HepG2 (cell line): ENCODE results near the gene ABCB10. TPM values are rescaled to one million over a fixed set of nuclear protein-coding genes. Genes with fewer than 3 reads are reported as not detected.
A peak's percentile ranks its signal among the peaks of the same experiment; 100 is the strongest.

Experiments used
- AFF4 ChIP-seq: sonication (generic); formaldehyde crosslinking; IDR thresholded peaks from 2 replicates; pipeline ENCODE4 v1.4.0; 2020; ENCODE audit warnings: missing genetic modification reagents
- HDAC2 ChIP-seq: sonication (generic); formaldehyde crosslinking; IDR thresholded peaks from 2 replicates; pipeline ENCODE4 v1.4.0; 2020; ENCODE audit warnings: missing genetic modification reagents
- HNF4A ChIP-seq: sonication (generic); formaldehyde crosslinking; IDR thresholded peaks from 2 replicates; pipeline ENCODE4 v1.4.0; 2020; ENCODE audit warnings: missing genetic modification reagents
- IKZF4 ChIP-seq: sonication (generic); formaldehyde crosslinking; IDR thresholded peaks from 2 replicates; pipeline ENCODE4 v1.5.1; 2020; ENCODE audit warnings: borderline replicate concordance, mild to moderate bottlenecking, low read depth, missing genetic modification reagents; ENCODE audit errors: not compliant biosample characterization
- IRF2 ChIP-seq: IDR thresholded peaks from 2 replicates; pipeline ENCODE4 v1.6.1; 2018; ENCODE audit warnings: missing genetic modification reagents, missing compliant biosample characterization
- NFRKB ChIP-seq: fragments of 450-650 bp; IDR thresholded peaks from 2 replicates; pipeline ENCODE4 v1.6.1; 2017
- PAF1 ChIP-seq: IDR thresholded peaks from 2 replicates; pipeline ENCODE4 v1.6.1; 2016; ENCODE audit warnings: missing genetic modification reagents, missing compliant biosample characterization
- PRPF4 ChIP-seq: fragments of 200-400 bp; formaldehyde crosslinking; IDR thresholded peaks from 2 replicates; pipeline ENCODE4 v1.6.1; 2016; ENCODE audit warnings: low read length, low read depth; ENCODE audit not compliant: poor library complexity, severe bottlenecking
- SNRNP70 ChIP-seq: fragments of 200-400 bp; formaldehyde crosslinking; IDR thresholded peaks from 2 replicates; pipeline ENCODE4 v1.6.1; 2017; ENCODE audit warnings: mild to moderate bottlenecking, low read depth, low read length, moderate library complexity
- TFDP2 ChIP-seq: sonication (generic); formaldehyde crosslinking; IDR thresholded peaks from 2 replicates; pipeline ENCODE4 v1.4.0; 2020; ENCODE audit warnings: missing genetic modification reagents
- TFE3 ChIP-seq: IDR thresholded peaks from 2 replicates; pipeline ENCODE4 v1.6.1; 2016
- USF2 ChIP-seq, 2 experiments: sonication (generic) in 1 of 2; formaldehyde crosslinking in 1 of 2; IDR thresholded peaks; 2 replicates each; pipeline versions ENCODE4 v1.5.1 to v1.6.1; 2011 to 2020; ENCODE audit warnings: borderline replicate concordance in 1 of 2, low read depth in 1 of 2, low read length in 1 of 2, mild to moderate bottlenecking in 1 of 2, missing genetic modification reagents in 1 of 2, moderate library complexity in 1 of 2
- YY1 ChIP-seq: IDR thresholded peaks from 2 replicates; pipeline ENCODE4 v1.6.1; 2011; ENCODE audit warnings: low read length, low read depth, moderate library complexity, mild to moderate bottlenecking; ENCODE audit not compliant: insufficient read depth, insufficient replicate concordance
- ZBTB21 ChIP-seq: sonication (generic); formaldehyde crosslinking; IDR thresholded peaks from 2 replicates; pipeline ENCODE4 v1.4.0; 2020; ENCODE audit warnings: missing genetic modification reagents
- ZNF235 ChIP-seq: sonication (generic); formaldehyde crosslinking; IDR thresholded peaks from 2 replicates; pipeline ENCODE4 v1.8.1; 2023; ENCODE audit warnings: mild to moderate bottlenecking, missing genetic modification reagents, borderline replicate concordance
- ZNF264 ChIP-seq: sonication (generic); formaldehyde crosslinking; IDR thresholded peaks from 2 replicates; pipeline ENCODE4 v1.4.0; 2020; ENCODE audit warnings: missing genetic modification reagents
- ZNF737 ChIP-seq: sonication (generic); formaldehyde crosslinking; IDR thresholded peaks from 2 replicates; pipeline ENCODE4 v1.5.0; 2020; ENCODE audit warnings: missing genetic modification reagents, mild to moderate bottlenecking, borderline replicate concordance
- ZNF773 ChIP-seq: sonication (generic); formaldehyde crosslinking; IDR thresholded peaks from 2 replicates; pipeline ENCODE4 v1.4.0; 2020; ENCODE audit warnings: missing genetic modification reagents, borderline replicate concordance
- ZNF777 ChIP-seq: sonication (generic); formaldehyde crosslinking; IDR thresholded peaks from 2 replicates; pipeline ENCODE4 v1.4.0; 2020; ENCODE audit warnings: missing genetic modification reagents
- polyA plus RNA-seq, 8 experiments: library from polyadenylated mRNA; depleted of rRNA in 3 of 8; stranded (reverse) in 7 of 8; unstranded in 1 of 8; fragments of >200 nt; fragmentation: Illumina TruSeq in 4 of 8; extraction: Trizol in 4 of 8; gene quantifications; 2 replicates each; pipeline versions ENCODE4 v1.2.1 to v1.2.3, GENCODE V29; 2011 to 2016; ENCODE audit warnings: low read depth in 4 of 8, missing spikeins in 1 of 8, mixed read lengths in 1 of 8; ENCODE audit not compliant: insufficient read depth in 1 of 8
- total RNA-seq, 5 experiments: library from RNA; depleted of rRNA; stranded (reverse); fragments of >200 nt; fragmentation: Illumina TruSeq; extraction: Trizol; gene quantifications; 2 replicates each; pipeline ENCODE4 v1.2.3, GENCODE V29; 2016; ENCODE audit warnings: low read depth in 1 of 5

ABCB10 gene
- total and polyA plus RNA-seq, 2 of the 13 experiments (the other 11 are each of a cell fraction or from before 2014, with no cell fraction given), result 11.2 to 28.9 TPM

GRCh38 chr1:229507951-229508822 is 50.3 kb downstream of the ABCB10 start, which contains the start of gene NUP133 (continued):
- TF ChIP-seq TFE3 (peak; percentile 59; the same call in 1 of the 2 replicates), PAF1 (CRISPR knock-in tag) (no peak), IRF2 (CRISPR knock-in tag) (peak; percentile 91), ZNF777 (CRISPR knock-in tag) (no peak; the same call in 1 of the 2 replicates), ZNF737 (CRISPR knock-in tag) (no peak), ZNF264 (CRISPR knock-in tag) (peak; percentile 41; the same call in 1 of the 2 replicates), ZNF773 (no peak), IKZF4 (no peak), SNRNP70 (no peak), USF2 (IDR thresholded peaks at IDR 0.05; ENCODE audit: low read depth, low read length) (no peak), USF2 (CRISPR knock-in tag; IDR thresholded peaks at IDR 0.05; ENCODE audit: borderline replicate concordance) (no peak; the same call in 1 of the 2 replicates), TFDP2 (peak; percentile 96), AFF4 (CRISPR knock-in tag) (peak; percentile 55), ZNF235 (CRISPR knock-in tag) (no peak), HNF4A (CRISPR knock-in tag) (peak; percentile 13; the same call in 1 of the 2 replicates), PRPF4 (no peak), HDAC2 (peak; percentile 84), ZBTB21 (peak; percentile 83), YY1 (peak; percentile 93), NFRKB (no peak)
